WTC11 (cell line): ENCODE measurements around the gene TTC6. TPM values are rescaled to one million over a fixed set of nuclear protein-coding genes. Genes with fewer than 3 reads are reported as not detected.
"Not testable (repeated sequence)": the region's sequence is repeated elsewhere in the genome, so short reads cannot be mapped to it uniquely, and the experiment has no call there.

Source experiments
- ATAC-seq: fragments of 200-7000 bp; cut with Tn5 transposase; 2 replicates; pipeline ENCODE4 v1.10.0; 2021; ENCODE audit warnings: mild to moderate bottlenecking, moderate library complexity
- CTCF ChIA-PET: fragments of 300-600 bp; sonication (Branson Sonifier 250); formaldehyde crosslinking; loops from one replicate; lab custom pipeline; 2021; ENCODE audit warnings: antibody characterized with exemption; lab: Charles Lee
- POLR2A ChIA-PET: fragments of 350-600 bp; sonication (Branson Sonifier 250); formaldehyde crosslinking; loops from one replicate; lab custom pipeline; 2021; ENCODE audit warnings: antibody characterized with exemption; lab: Charles Lee
- DNase-seq: peaks from one replicate; pipeline ENCODE4 v3.0.0; 2021; ENCODE audit warnings: low spot score
- H3K27ac Mint-ChIP-seq: 2 replicates; pipeline ENCODE4 v1.8.0; 2021; ENCODE audit warnings: mixed read lengths
- H3K27me3 Mint-ChIP-seq: 2 replicates; pipeline ENCODE4 v1.8.0; 2021; ENCODE audit warnings: low read depth, mild to moderate bottlenecking, moderate library complexity, mixed read lengths
- H3K36me3 Mint-ChIP-seq: 2 replicates; pipeline ENCODE4 v1.8.0; 2021; ENCODE audit warnings: mixed read lengths
- H3K4me1 Mint-ChIP-seq: 2 replicates; pipeline ENCODE4 v1.8.0; 2022; ENCODE audit warnings: mixed read lengths
- H3K4me3 Mint-ChIP-seq: 2 replicates; pipeline ENCODE4 v1.8.0; 2021; ENCODE audit warnings: mild to moderate bottlenecking, moderate library complexity, mixed read lengths
- H3K9me3 Mint-ChIP-seq: 2 replicates; pipeline ENCODE4 v1.8.0; 2021; ENCODE audit warnings: mixed read lengths
- GTF2I ChIP-seq: fragments of 250-450 bp; sonication (Bioruptor Pico); conservative IDR thresholded peaks from 2 replicates; pipeline ENCODE4 v1.4.0; 2021; ENCODE audit warnings: mild to moderate bottlenecking
- SMAD4 ChIP-seq: sonication (generic); formaldehyde crosslinking; IDR thresholded peaks from 2 replicates; pipeline ENCODE4 v1.8.0; 2022; ENCODE audit warnings: mild to moderate bottlenecking, missing genetic modification reagents
- ZNF416 ChIP-seq: fragments of 250-450 bp; sonication (Bioruptor Pico); IDR thresholded peaks from 2 replicates; pipeline ENCODE4 v1.9.0; 2021; ENCODE audit warnings: mild to moderate bottlenecking, inconsistent platforms
- total RNA-seq: library from RNA; stranded (reverse); gene quantifications from 3 replicates; pipeline ENCODE4 v1.2.3, GENCODE V29; 2021
- TF ChIP-seq, protein P1 (sequence below): sonication (generic); formaldehyde crosslinking; conservative IDR thresholded peaks from 2 replicates; pipeline ENCODE4 v1.8.1; 2022; ENCODE audit warnings: mild to moderate bottlenecking, missing genetic modification reagents
- TF ChIP-seq, protein P2 (sequence below): fragments of 250-450 bp; sonication (Bioruptor Pico); IDR thresholded peaks from 2 replicates; pipeline ENCODE4 v1.9.0; 2021; ENCODE audit warnings: mild to moderate bottlenecking
- TF ChIP-seq, protein P3 (sequence below): sonication (generic); formaldehyde crosslinking; IDR thresholded peaks from 2 replicates; pipeline ENCODE4 v1.8.0; 2022; ENCODE audit warnings: missing genetic modification reagents
- TF ChIP-seq, protein P4 (sequence below): fragments of 250-450 bp; sonication (Bioruptor Pico); IDR thresholded peaks from 2 replicates; pipeline ENCODE4 v1.9.0; 2021; ENCODE audit warnings: moderate library complexity, mild to moderate bottlenecking, inconsistent platforms, borderline replicate concordance
- TF ChIP-seq, protein P5 (sequence below): sonication (generic); formaldehyde crosslinking; IDR thresholded peaks from 2 replicates; pipeline ENCODE4 v1.8.0; 2023; ENCODE audit warnings: mild to moderate bottlenecking, missing genetic modification reagents

TTC6 gene
- total RNA-seq, 1 experiment from 2014 or later: not detected

DNA sequence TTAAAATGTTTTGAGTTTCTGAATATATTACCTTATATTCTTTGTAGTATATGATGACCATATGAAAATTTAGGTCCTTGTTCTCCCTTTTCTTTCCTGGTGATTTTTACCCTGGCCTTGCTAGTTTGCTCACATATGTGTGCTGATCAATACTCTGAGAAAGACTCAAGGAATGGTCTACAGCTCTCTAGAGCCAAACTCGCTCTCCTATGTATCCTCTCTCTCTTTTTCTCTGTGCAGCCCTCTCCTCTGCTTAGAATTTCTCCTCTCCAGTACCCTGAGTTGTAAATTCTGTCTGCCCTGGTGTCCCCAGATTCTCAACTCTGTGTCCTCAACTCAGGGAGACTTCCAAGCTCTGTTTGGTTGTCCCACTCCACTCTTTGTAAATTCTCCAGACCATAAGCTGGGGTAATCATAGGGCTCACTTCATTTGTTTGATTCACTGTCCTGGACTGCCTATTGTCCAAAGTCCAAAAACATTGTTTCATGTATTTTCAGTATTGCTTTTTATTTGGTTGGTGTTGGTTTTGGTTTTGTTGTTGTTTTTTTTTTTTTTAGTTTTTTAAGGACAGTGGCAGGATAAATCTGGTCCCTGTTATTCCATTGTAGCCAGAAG, 41.4 kb upstream of the TTC6 start (continued):
- TF ChIP-seq, protein P1, sequence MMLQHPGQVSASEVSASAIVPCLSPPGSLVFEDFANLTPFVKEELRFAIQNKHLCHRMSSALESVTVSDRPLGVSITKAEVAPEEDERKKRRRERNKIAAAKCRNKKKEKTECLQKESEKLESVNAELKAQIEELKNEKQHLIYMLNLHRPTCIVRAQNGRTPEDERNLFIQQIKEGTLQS (CRISPR knock-in tag): no peak
- TF ChIP-seq SMAD4 (CRISPR knock-in tag) (no peak), GTF2I (CRISPR knock-in tag) (no peak), ZNF416 (CRISPR knock-in tag) (no peak)
- TF ChIP-seq, protein P2, sequence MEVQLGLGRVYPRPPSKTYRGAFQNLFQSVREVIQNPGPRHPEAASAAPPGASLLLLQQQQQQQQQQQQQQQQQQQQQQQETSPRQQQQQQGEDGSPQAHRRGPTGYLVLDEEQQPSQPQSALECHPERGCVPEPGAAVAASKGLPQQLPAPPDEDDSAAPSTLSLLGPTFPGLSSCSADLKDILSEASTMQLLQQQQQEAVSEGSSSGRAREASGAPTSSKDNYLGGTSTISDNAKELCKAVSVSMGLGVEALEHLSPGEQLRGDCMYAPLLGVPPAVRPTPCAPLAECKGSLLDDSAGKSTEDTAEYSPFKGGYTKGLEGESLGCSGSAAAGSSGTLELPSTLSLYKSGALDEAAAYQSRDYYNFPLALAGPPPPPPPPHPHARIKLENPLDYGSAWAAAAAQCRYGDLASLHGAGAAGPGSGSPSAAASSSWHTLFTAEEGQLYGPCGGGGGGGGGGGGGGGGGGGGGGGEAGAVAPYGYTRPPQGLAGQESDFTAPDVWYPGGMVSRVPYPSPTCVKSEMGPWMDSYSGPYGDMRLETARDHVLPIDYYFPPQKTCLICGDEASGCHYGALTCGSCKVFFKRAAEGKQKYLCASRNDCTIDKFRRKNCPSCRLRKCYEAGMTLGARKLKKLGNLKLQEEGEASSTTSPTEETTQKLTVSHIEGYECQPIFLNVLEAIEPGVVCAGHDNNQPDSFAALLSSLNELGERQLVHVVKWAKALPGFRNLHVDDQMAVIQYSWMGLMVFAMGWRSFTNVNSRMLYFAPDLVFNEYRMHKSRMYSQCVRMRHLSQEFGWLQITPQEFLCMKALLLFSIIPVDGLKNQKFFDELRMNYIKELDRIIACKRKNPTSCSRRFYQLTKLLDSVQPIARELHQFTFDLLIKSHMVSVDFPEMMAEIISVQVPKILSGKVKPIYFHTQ (CRISPR knock-in tag): no peak
- TF ChIP-seq, protein P3, sequence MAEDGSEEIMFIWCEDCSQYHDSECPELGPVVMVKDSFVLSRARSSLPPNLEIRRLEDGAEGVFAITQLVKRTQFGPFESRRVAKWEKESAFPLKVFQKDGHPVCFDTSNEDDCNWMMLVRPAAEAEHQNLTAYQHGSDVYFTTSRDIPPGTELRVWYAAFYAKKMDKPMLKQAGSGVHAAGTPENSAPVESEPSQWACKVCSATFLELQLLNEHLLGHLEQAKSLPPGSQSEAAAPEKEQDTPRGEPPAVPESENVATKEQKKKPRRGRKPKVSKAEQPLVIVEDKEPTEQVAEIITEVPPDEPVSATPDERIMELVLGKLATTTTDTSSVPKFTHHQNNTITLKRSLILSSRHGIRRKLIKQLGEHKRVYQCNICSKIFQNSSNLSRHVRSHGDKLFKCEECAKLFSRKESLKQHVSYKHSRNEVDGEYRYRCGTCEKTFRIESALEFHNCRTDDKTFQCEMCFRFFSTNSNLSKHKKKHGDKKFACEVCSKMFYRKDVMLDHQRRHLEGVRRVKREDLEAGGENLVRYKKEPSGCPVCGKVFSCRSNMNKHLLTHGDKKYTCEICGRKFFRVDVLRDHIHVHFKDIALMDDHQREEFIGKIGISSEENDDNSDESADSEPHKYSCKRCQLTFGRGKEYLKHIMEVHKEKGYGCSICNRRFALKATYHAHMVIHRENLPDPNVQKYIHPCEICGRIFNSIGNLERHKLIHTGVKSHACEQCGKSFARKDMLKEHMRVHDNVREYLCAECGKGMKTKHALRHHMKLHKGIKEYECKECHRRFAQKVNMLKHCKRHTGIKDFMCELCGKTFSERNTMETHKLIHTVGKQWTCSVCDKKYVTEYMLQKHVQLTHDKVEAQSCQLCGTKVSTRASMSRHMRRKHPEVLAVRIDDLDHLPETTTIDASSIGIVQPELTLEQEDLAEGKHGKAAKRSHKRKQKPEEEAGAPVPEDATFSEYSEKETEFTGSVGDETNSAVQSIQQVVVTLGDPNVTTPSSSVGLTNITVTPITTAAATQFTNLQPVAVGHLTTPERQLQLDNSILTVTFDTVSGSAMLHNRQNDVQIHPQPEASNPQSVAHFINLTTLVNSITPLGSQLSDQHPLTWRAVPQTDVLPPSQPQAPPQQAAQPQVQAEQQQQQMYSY (CRISPR knock-in tag): no peak

DNA sequence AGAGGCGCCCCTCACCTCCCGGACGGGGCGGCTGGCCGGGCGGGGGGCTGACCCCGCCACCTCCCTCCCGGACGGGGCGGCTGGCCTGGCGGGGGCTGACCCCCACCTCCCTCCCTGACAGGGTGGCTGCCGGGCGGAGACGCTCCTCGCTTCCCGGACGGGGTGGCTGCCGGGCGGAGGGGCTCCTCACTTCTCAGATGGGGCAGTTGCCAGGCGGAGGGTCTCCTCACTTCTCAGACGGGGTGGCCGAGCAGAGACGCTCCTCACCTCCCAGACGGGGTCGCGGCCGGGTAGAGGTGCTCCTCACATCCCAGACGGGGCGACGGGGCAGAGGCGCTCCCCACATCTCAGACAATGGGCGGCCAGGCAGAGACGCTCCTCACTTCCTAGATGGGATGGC, 39.8 kb upstream of the TTC6 start:
- POLR2A ChIA-PET, CTCF ChIA-PET, H3K4me1 Mint-ChIP-seq, DNase-seq, ATAC-seq, H3K27me3 Mint-ChIP-seq, H3K4me3 Mint-ChIP-seq, H3K27ac Mint-ChIP-seq: not testable (repeated sequence)
- Mint-ChIP-seq H3K9me3 (peaks cover 36% of the 10 kb centered on the region), H3K36me3 (peaks cover 18% of the 10 kb centered on the region)

DNA sequence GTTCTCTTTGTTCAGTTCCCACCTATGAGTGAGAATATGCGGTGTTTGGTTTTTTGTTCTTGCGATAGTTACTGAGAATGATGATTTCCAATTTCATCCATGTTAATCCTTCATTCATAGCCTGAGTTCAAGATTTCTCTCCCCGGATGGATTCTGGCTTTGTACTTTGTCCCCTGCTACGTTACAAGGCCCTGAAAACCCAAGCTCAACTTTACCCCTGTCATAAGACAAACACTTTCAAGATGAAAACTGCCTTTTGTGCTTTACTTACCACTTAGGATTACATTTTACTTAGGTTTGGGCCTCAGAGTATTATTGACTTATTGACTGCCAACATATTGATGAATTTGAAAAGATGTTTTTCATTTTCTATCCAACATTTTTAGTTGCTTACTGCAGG, 36.7 kb upstream of the TTC6 start:
- ChIA-PET POLR2A (no interaction called here), CTCF (no interaction called here)

More for the DNA sequence above, 36.7 kb upstream of the TTC6 start:
- TF ChIP-seq, protein P4, sequence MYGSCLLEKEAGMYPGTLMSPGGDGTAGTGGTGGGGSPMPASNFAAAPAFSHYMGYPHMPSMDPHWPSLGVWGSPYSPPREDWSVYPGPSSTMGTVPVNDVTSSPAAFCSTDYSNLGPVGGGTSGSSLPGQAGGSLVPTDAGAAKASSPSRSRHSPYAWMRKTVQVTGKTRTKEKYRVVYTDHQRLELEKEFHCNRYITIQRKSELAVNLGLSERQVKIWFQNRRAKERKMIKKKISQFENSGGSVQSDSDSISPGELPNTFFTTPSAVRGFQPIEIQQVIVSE (CRISPR knock-in tag): no peak
- TF ChIP-seq, protein P5, sequence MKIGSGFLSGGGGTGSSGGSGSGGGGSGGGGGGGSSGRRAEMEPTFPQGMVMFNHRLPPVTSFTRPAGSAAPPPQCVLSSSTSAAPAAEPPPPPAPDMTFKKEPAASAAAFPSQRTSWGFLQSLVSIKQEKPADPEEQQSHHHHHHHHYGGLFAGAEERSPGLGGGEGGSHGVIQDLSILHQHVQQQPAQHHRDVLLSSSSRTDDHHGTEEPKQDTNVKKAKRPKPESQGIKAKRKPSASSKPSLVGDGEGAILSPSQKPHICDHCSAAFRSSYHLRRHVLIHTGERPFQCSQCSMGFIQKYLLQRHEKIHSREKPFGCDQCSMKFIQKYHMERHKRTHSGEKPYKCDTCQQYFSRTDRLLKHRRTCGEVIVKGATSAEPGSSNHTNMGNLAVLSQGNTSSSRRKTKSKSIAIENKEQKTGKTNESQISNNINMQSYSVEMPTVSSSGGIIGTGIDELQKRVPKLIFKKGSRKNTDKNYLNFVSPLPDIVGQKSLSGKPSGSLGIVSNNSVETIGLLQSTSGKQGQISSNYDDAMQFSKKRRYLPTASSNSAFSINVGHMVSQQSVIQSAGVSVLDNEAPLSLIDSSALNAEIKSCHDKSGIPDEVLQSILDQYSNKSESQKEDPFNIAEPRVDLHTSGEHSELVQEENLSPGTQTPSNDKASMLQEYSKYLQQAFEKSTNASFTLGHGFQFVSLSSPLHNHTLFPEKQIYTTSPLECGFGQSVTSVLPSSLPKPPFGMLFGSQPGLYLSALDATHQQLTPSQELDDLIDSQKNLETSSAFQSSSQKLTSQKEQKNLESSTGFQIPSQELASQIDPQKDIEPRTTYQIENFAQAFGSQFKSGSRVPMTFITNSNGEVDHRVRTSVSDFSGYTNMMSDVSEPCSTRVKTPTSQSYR (CRISPR knock-in tag): no peak
- Mint-ChIP-seq H3K27ac (no peak overlapping the region), H3K36me3 (peaks cover 18% of the 10 kb centered on the region), H3K4me3 (no peak overlapping the region), H3K4me1 (no peaks in the 10 kb centered on the region), H3K9me3 (peaks cover 22% of the 10 kb centered on the region), H3K27me3 (no peaks in the 10 kb centered on the region; the same call in 1 of the 2 replicates)
- DNase-seq: no peak
- ATAC-seq: no peak
